ENCODE data around the gene BLACAT1. TPM values are rescaled to one million over a fixed set of nuclear protein-coding genes. Genes with fewer than 3 reads are reported as not detected.
"Not testable (repeated sequence)": the region's sequence is repeated elsewhere in the genome, so short reads cannot be mapped to it uniquely, and the experiment has no call there.

BLACAT1 gene
- total RNA-seq, 1 experiment from 2014 or later = not detected

- DNase-seq (ENCODE audit: extremely low read depth, low read depth) = peak; percentile 74
Observed at GRCh38 chr1:205484985-205485967, 29.4 kb upstream of the BLACAT1 start.

- DNase-seq (ENCODE audit: extremely low read depth, low read depth) = no peak
Observed at GRCh38 chr1:205483372-205483771, 27.5 kb upstream of the BLACAT1 start.

GRCh38 chr1:205482587-205482986 lies 26.7 kb upstream of the BLACAT1 start:
- not testable (repeated sequence) for DNase-seq (ENCODE audit: extremely low read depth, low read depth)

GRCh38 chr1:205481629-205482151 lies 25.8 kb upstream of the BLACAT1 start:
- DNase-seq (ENCODE audit: extremely low read depth, low read depth) = no peak

GRCh38 chr1:205481218-205481617 lies 25.4 kb upstream of the BLACAT1 start:
- no peak for DNase-seq (ENCODE audit: extremely low read depth, low read depth)

GRCh38 chr1:205480349-205480985 lies 24.6 kb upstream of the BLACAT1 start:
- no peak for DNase-seq (ENCODE audit: extremely low read depth, low read depth)

- DNase-seq (ENCODE audit: extremely low read depth, low read depth) = not testable (repeated sequence)
Observed at GRCh38 chr1:205478985-205479384, 23.1 kb upstream of the BLACAT1 start.

GRCh38 chr1:205477759-205478247 lies 22.0 kb upstream of the BLACAT1 start:
- DNase-seq (ENCODE audit: extremely low read depth, low read depth) = peak; percentile 7

- no peak for DNase-seq (ENCODE audit: extremely low read depth, low read depth)
Observed at GRCh38 chr1:205477121-205477758, 21.4 kb upstream of the BLACAT1 start.

GRCh38 chr1:205476648-205477047 lies 20.8 kb upstream of the BLACAT1 start:
- no peak for DNase-seq (ENCODE audit: extremely low read depth, low read depth)

- no peak for DNase-seq (ENCODE audit: extremely low read depth, low read depth)
Observed at GRCh38 chr1:205475855-205476254, 20.0 kb upstream of the BLACAT1 start.

GRCh38 chr1:205474571-205474970 lies 18.7 kb upstream of the BLACAT1 start:
- no peak for DNase-seq (ENCODE audit: extremely low read depth, low read depth)

- DNase-seq (ENCODE audit: extremely low read depth, low read depth) = no peak
Observed at GRCh38 chr1:205473966-205474365, 18.1 kb upstream of the BLACAT1 start.

GRCh38 chr1:205473475-205473874 lies 17.6 kb upstream of the BLACAT1 start:
- DNase-seq (ENCODE audit: extremely low read depth, low read depth) = no peak

- DNase-seq (ENCODE audit: extremely low read depth, low read depth) = no peak
Observed at GRCh38 chr1:205472737-205473441, 17.0 kb upstream of the BLACAT1 start.

GRCh38 chr1:205470131-205470530 lies 14.3 kb upstream of the BLACAT1 start:
- no peak for DNase-seq (ENCODE audit: extremely low read depth, low read depth)

GRCh38 chr1:205466595-205467220 lies 10.9 kb upstream of the BLACAT1 start:
- DNase-seq (ENCODE audit: extremely low read depth, low read depth) = no peak

GRCh38 chr1:205465392-205465791 lies 9.5 kb upstream of the BLACAT1 start:
- no peak for DNase-seq (ENCODE audit: extremely low read depth, low read depth)

- peak; percentile 54 for DNase-seq (ENCODE audit: extremely low read depth, low read depth)
Observed at GRCh38 chr1:205458777-205459566, 3.1 kb upstream of the BLACAT1 start.
